ENCODE measurements around the gene TEAD2.
A peak's percentile ranks its signal among the peaks of the same experiment; 100 is the strongest.

The TEAD2 gene

DNA sequence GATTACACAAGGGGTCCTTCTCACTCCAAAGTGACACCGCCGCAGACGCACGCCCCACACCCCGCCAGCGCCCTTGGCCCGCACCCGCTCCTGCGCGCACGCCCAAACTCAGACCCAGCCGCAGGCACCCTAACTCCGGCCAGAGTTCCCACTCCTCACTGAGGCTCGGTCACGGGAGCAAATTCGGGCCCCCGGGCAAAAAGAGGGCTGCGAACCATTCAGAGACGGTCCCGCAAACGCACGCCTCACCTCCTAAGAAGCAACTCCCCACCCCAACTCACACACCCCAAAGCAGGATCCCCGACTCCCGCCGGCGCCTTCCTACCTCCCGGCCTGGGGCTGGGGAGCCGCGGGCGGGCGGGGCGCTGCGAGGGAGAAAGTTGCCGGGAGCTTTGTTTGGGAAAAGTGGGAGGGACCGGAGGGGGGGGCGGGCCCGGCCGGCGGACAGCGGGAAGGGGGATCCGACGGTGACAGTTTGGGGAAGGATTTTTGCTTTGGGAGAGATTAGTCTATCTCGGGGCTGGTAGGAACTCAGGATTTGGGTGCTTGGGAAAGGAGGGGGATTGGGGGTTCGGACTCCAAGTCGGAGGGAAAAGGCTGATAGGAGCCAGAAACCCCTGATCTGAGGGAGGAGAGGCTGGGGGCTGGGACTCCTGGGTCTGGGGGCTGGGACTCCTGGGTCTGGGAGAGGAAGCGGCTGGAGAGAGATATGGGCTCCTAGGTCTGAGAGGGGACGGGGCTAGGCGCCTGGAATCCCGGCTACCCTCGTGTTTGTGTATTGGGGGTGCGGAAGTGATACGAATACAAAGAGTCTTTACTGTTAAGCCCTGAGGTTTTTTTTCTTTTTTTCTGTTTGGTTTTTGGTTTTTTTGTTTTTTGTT is at the start of gene TEAD2:
TEAD2 (minus strand) TSS at position 369 of the 881 bp plus-strand sequence. CDS start 2,341 bp downstream, outside the sequence.
- Histone ChIP-seq H3K36me3 (ENCODE audit: insufficient read depth, low read length) (no peaks in the 10 kb centered on the region; the same call in 1 of the 2 replicates), H3K9me3 (ENCODE audit: control insufficient read depth, insufficient read depth, low read length) (no peaks in the 10 kb centered on the region), H3K9ac (ENCODE audit: low read depth, low read length) (peak within 1 kb of the TSS; percentile 97), H3K4me1 (ENCODE audit: insufficient read depth, low read length) (no peaks in the 10 kb centered on the region; the same call in 1 of the 2 replicates)

DNA sequence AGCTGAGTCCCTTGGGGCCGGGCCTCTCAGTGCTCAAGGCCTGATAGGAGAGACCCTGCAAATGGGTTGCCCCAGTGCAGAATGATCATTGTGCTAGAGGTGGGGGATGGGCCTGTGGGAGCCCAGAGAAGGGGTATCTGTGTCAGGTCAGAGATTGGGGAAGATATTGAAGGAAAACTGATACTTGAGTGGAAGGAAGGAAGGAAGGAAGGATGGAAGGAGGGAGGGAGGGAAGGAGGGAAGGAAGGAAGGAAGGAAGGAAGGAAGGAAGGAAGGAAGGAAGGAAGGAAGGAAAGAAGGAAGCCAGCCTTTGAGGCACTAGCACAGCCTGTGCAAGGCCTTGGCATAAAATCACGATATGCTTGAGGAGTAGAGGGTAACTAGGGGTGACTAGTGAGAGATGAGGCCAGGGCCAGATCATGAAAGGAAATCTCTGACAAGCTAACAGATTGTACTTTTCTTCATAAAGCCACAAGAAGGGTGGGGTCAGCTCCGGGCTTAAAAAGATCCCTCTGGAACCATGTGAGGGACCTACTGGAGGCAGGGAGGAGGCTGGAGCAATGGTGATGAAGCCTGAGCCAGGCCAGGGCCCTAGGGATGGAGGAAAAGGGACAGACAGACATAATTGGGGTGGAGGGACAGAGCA is 49.6 kb upstream of the TEAD2 start:
- H3K4me1 ChIP-seq (ENCODE audit: insufficient read depth, low read length), result no peaks in the 10 kb centered on the region; the same call in 1 of the 2 replicates
- H3K9me3 ChIP-seq (ENCODE audit: control insufficient read depth, insufficient read depth, low read length), result no peaks in the 10 kb centered on the region
- H3K9ac ChIP-seq (ENCODE audit: low read depth, low read length), result no peak overlapping the region

DNA sequence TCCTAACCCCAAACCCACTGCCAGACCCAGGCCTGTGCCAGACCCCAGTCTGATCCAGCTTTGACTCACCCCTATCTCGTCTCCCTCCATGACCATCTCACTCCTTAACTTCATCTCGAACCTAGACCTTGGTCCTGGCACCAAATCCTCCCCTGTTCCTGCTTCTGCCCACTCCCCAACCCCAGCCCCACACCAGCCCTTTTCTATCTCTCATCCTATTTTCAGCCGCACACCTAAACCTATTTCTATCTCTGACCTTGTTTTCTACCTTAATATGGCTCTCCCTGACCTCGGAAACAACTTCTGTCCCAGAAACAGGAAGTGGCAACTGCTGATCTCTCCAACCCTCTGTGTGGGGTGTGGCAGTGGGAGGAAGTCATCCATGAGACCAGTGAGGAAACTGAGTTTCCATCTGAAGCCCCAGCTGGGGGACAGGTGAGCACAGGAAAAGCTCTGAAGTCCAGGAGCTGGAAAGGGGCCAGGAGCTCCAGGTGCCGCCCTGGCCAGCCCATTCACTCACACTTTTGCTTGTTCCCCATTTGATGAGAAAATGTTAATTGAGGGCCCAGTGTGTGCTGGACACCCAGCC is 47.3 kb upstream of the TEAD2 start:
- Histone ChIP-seq H3K9ac (ENCODE audit: low read depth, low read length) (no peak overlapping the region), H3K4me1 (ENCODE audit: insufficient read depth, low read length) (no peaks in the 10 kb centered on the region; the same call in 1 of the 2 replicates), H3K9me3 (ENCODE audit: control insufficient read depth, insufficient read depth, low read length) (no peaks in the 10 kb centered on the region), H3K36me3 (ENCODE audit: insufficient read depth, low read length) (no peaks in the 10 kb centered on the region)

More for the DNA sequence above, 49.6 kb upstream of the TEAD2 start:
- H3K36me3 ChIP-seq (ENCODE audit: insufficient read depth, low read length), result no peaks in the 10 kb centered on the region

DNA sequence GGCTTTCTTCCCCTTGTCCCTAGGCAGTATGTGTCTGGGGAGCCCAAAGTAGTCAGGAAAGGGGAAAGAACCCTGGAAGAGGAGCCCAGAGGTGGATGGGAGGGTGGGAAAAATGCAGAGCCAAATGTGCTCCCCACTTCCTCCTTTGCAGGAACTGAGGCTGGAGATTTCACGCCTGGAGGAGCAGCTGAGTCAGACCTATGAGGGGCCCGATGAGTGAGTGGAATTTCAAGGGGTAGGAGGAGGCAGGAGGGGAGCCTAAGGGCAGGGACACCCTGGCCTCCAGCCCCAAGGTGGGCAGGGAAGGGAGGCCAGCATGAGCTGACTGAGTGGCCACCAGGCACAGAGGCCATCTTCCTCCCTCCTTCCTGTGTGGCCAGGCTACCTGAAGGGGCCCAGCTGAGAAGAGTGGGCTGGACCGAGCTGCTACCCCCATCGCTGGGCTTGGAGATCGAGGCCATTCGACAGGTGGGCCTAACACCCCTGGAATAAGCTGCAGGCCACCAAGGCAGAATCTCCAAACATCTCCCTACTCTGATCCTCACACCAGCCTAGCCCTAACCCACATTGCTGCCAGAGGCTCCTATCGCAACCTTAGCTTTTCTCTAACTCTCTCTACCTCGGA is 46.7 kb upstream of the TEAD2 start:
- Histone ChIP-seq H3K9ac (ENCODE audit: low read depth, low read length) (no peak overlapping the region), H3K4me1 (ENCODE audit: insufficient read depth, low read length) (no peaks in the 10 kb centered on the region; the same call in 1 of the 2 replicates), H3K9me3 (ENCODE audit: control insufficient read depth, insufficient read depth, low read length) (no peaks in the 10 kb centered on the region)

DNA sequence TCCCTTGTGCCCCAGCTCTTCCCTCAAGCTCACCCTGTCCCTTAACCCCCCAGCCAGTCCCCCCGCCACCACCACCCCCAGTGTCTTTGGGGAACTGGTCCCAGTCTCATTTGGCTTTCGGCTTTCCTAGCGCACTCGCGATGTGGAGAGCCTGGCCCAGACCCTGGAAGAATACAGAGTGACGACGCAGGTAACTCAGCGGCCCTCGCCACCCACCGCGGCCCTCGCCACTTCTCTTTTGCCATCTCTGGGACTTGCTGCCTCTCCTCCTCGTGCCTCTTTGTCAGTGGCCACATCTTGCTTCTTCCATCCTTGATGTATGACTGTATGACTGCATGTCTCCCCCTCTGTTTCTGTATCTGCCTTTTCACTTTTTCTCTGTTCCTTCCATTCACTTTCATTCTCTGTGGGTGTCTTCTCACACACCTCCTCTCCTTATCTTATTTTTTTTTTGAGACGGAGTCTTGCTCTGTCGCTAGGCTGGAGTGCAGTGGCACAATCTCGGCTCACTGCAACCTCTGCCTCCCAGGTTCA is 45.3 kb upstream of the TEAD2 start:
- H3K9me3 ChIP-seq (ENCODE audit: control insufficient read depth, insufficient read depth, low read length), result no peaks in the 10 kb centered on the region
- H3K4me1 ChIP-seq (ENCODE audit: insufficient read depth, low read length), result peaks cover 3% of the 10 kb centered on the region; the same call in 1 of the 2 replicates
- no peaks in the 10 kb centered on the region for H3K36me3 ChIP-seq (ENCODE audit: insufficient read depth, low read length)
- no peak overlapping the region for H3K9ac ChIP-seq (ENCODE audit: low read depth, low read length)

More for the DNA sequence above, 46.7 kb upstream of the TEAD2 start:
- H3K36me3 ChIP-seq (ENCODE audit: insufficient read depth, low read length), result no peaks in the 10 kb centered on the region

DNA sequence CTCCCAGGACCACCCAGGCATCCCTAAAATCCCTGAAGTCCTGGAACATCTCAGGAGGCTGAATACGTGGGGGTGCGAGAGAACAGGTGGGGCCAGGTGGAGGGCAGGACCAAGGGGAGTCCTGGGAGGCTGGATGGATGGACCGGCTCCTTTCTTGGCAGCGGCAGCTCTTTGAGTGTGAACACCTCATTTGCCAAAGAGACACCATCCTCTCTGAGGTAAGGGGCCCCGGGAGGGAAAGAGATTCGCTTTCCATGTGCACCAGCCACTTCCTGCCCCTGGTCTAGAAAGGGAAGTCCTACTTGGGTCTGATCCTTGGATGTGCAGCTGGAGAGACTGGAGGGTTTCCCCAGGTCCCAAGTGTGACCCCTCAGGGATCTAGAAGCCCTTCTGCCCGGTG is 44.9 kb upstream of the TEAD2 start:
- Histone ChIP-seq H3K36me3 (ENCODE audit: insufficient read depth, low read length) (no peaks in the 10 kb centered on the region), H3K9ac (ENCODE audit: low read depth, low read length) (no peak overlapping the region), H3K4me1 (ENCODE audit: insufficient read depth, low read length) (peaks cover 3% of the 10 kb centered on the region; the same call in 1 of the 2 replicates), H3K9me3 (ENCODE audit: control insufficient read depth, insufficient read depth, low read length) (no peaks in the 10 kb centered on the region)

DNA sequence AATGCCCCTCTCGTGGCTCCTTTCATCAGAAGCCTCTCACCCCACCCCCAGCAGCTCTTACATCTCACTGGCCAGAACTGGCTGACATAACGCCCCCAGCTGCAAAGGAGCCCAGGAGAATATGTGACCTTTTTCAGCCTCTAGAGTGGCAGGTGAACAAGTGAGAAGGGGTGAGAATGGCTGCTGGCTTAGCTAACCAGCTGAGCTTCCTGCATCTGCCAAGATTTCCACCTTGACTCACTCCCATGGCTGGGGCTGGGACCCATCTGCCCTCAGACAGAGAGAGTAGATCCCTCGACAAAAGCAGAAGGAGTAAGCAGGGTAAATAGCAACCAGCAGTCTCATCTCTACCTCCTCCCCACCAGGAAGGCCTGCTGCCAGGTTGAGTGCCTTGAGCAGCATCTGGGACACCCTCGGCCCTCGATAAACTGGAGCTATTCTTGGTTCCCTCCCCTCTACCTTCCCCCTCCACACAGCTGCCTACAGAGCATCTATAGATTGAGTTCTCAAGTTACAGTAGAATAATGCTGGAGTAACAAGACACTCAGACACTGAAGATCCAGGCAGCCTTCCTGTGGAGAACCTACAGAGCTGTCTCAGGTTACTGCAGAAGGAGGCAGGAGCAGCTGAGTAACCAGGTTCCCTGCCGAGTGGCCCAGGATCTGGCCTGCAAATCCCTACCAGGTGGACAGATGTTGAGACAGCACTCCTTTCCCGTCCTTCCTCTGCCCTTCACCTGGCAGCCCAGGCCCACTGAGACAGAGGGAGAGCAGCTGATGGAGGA is 41.4 kb upstream of the TEAD2 start:
- peaks cover 3% of the 10 kb centered on the region; the same call in 1 of the 2 replicates for H3K4me1 ChIP-seq (ENCODE audit: insufficient read depth, low read length)
- no peaks in the 10 kb centered on the region for H3K9me3 ChIP-seq (ENCODE audit: control insufficient read depth, insufficient read depth, low read length)
- H3K36me3 ChIP-seq (ENCODE audit: insufficient read depth, low read length), result no peaks in the 10 kb centered on the region
- H3K9ac ChIP-seq (ENCODE audit: low read depth, low read length), result no peak overlapping the region

DNA sequence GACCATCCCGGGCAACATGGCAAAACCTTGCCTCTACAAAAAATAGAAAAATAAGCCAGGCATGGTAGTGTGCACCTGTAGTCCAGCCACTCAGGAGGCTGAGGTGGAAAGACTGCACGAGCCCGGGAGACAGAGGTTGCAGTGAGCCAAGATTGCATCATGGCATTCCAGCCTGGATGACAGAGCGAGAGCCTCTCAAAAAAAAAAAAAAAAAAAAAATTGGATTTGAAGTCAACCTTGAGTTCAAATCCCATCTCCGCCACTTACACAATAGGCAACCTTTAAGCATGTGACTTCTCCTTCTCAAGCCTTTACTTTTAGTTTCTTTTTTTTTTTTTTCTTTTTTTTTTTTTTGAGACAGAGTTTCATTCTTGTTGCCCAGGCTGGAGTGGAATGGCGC is 37.8 kb upstream of the TEAD2 start:
- no peak overlapping the region for H3K9ac ChIP-seq (ENCODE audit: low read depth, low read length)
- no peaks in the 10 kb centered on the region for H3K36me3 ChIP-seq (ENCODE audit: insufficient read depth, low read length)
- H3K9me3 ChIP-seq (ENCODE audit: control insufficient read depth, insufficient read depth, low read length), result no peaks in the 10 kb centered on the region
- peaks cover 3% of the 10 kb centered on the region; the same call in 1 of the 2 replicates for H3K4me1 ChIP-seq (ENCODE audit: insufficient read depth, low read length)

DNA sequence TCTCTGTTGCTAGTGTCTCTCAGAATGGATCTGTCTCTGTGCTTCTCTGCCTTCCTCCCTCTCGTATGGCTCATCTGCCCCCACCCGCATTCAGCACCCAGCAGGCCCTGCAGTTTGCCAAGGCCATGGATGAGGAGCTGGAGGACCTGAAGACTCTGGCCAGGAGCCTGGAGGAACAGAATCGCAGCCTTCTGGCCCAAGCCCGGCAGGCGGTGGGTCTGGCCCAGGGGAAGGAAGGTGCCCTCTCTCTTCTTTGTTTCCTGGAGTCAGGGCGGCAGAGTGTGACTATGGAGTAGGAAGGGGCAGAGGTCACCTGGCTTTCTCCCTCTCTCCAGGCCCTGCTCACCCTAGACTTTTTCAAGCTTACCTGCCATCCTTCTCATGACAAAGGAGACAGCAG is 36.7 kb upstream of the TEAD2 start:
- Histone ChIP-seq H3K36me3 (ENCODE audit: insufficient read depth, low read length) (no peaks in the 10 kb centered on the region), H3K4me1 (ENCODE audit: insufficient read depth, low read length) (peaks cover 9% of the 10 kb centered on the region; the same call in 1 of the 2 replicates), H3K9ac (ENCODE audit: low read depth, low read length) (no peak overlapping the region), H3K9me3 (ENCODE audit: control insufficient read depth, insufficient read depth, low read length) (no peaks in the 10 kb centered on the region)

DNA sequence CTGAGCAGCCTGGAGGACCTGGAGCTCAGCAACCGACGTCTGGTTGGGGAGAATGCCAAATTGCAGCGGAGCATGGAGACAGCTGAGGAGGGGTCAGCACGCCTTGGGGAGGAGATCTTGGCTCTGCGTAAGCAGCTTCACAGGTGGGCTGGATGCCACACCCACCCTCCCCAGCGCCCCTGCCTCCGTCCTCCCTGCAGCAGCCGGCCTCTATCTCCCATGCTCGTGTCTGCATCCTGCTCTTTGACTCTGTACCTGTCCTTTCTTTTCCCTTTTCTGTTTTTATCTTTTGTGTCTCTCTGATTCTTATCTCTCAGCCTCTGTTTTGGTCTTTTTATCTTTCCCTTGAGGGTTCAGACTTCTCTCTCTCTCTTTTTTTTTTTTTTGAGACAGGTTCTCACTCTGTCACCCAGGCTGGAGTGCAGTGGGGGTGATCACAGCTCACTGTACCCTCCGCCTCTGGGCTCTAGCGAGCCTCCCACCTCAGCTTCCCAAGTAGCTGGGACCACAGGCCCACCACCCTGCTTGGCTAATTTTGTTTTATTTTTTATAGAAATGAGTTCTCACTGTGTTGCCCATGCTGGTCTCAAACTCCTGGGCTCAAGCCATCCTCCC is 35.9 kb upstream of the TEAD2 start:
- no peak overlapping the region for H3K9ac ChIP-seq (ENCODE audit: low read depth, low read length)
- no peaks in the 10 kb centered on the region for H3K36me3 ChIP-seq (ENCODE audit: insufficient read depth, low read length)
- peaks cover 6% of the 10 kb centered on the region; the same call in 1 of the 2 replicates for H3K4me1 ChIP-seq (ENCODE audit: insufficient read depth, low read length)
- no peaks in the 10 kb centered on the region for H3K9me3 ChIP-seq (ENCODE audit: control insufficient read depth, insufficient read depth, low read length)

DNA sequence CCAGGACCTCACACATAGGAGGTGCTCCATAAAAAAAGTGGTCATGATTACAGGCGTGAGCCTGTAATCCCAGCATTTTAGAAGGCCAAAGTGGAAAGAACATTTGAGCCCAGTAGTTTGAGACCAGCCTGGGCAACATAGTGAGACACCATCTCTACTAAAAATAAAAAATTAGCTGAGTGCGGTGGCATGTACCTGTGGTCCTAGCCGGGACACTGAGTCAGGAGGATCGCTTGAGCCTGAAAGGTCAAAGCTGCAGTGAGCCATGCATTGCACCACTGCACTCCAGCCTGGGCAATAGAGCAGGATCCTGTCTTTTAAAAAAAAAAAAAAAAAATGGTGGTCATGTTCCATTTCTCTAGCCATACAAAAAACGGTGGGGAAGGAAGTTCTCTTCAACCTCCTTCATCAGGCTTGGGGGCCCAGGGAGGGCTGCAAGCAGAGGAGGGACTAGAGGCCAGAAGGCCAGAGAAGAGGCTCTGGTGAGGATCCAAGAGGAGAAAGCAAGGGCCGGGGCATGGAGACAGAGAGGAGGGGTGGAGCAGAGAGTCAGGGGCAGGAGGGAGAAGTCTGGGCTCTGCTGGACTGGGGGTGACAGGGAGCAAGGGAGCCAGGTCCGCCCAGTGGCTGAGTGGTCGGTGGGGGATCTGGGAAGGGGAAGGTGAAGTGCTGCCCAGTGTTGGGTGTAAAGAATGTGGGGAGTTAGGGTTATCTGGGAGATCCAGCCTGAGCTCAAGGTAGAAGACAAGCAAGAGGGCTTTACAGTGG is 34.7 kb upstream of the TEAD2 start:
- peaks cover 10% of the 10 kb centered on the region; the same call in 1 of the 2 replicates for H3K4me1 ChIP-seq (ENCODE audit: insufficient read depth, low read length)
- H3K9ac ChIP-seq (ENCODE audit: low read depth, low read length), result no peak overlapping the region
- H3K36me3 ChIP-seq (ENCODE audit: insufficient read depth, low read length), result no peaks in the 10 kb centered on the region
- no peaks in the 10 kb centered on the region for H3K9me3 ChIP-seq (ENCODE audit: control insufficient read depth, insufficient read depth, low read length)

DNA sequence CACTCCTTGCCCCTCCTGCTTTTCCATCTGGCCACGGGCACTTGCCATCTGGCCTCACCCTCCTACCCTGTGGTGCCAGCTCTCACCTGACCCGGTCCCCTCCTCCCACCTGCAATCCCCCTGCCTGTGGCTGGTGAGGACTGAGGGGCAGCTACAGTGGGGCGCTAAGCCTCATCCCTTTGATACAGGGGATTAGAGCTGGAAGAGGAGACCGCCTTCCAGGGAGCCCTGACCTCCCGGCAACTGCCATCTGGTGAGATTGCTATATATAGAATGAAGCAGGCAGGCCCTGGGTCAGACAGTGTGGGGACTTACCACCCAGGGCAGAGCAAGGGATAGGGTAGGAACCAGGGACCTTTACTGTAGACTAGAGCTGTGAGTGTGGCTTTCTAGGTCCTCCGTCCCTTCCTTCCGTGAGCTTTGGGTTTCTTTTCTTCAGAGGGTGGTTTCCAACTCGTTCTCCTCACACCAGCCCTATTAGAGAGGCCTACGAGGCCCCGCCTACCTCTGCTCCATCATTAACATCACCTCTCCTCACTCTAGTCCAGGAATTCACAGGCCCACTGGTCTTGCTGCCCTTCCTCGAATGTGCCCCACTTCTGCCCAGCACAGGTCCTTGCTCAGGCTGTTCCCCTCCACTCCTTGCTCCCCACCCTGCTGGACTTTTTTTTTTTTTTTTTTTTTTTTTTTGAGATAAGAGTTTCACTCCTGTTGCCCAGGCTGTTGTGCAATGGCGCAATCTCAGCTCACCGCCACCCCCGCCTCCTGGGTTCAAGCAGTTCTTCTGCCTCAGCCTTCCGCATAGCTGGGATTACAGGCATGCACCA is 33.6 kb upstream of the TEAD2 start:
- no peak overlapping the region for H3K9ac ChIP-seq (ENCODE audit: low read depth, low read length)
- peaks cover 10% of the 10 kb centered on the region; the same call in 1 of the 2 replicates for H3K4me1 ChIP-seq (ENCODE audit: insufficient read depth, low read length)
- H3K36me3 ChIP-seq (ENCODE audit: insufficient read depth, low read length), result no peaks in the 10 kb centered on the region
- no peaks in the 10 kb centered on the region for H3K9me3 ChIP-seq (ENCODE audit: control insufficient read depth, insufficient read depth, low read length)

Measured in ES-I3 (cell line).